MV-4-11 (cell line): ENCODE data around the gene HORMAD2.
"Not testable (repeated sequence)": the region's sequence is repeated elsewhere in the genome, so short reads cannot be mapped to it uniquely, and the experiment has no call there.

ENCODE experiments used
- DNase-seq: peaks from one replicate; lab custom pipeline; 2025; lab: John Stamatoyannopoulos, UW

Gene HORMAD2

DNA sequence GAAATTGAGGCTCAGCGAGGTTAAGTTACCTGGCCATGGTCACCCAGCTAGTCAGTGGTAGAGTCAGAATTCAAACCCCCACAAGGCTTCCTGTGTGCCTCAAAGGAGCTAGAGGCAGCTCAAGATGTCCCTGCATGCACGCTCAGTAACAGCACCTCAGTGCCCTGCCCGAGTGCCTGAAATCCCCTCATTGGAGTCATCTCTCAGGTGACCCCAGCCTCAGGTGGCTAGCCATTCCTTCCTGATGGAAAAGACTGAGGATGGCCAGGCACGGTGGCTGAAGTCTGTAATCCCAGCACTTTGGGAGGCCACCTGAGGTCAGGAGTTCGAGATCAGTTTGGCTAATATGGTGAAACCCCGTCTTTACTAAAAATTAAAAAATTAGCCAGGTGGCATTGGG is 129.4 kb downstream of the HORMAD2 start:
- no peak for DNase-seq

DNA sequence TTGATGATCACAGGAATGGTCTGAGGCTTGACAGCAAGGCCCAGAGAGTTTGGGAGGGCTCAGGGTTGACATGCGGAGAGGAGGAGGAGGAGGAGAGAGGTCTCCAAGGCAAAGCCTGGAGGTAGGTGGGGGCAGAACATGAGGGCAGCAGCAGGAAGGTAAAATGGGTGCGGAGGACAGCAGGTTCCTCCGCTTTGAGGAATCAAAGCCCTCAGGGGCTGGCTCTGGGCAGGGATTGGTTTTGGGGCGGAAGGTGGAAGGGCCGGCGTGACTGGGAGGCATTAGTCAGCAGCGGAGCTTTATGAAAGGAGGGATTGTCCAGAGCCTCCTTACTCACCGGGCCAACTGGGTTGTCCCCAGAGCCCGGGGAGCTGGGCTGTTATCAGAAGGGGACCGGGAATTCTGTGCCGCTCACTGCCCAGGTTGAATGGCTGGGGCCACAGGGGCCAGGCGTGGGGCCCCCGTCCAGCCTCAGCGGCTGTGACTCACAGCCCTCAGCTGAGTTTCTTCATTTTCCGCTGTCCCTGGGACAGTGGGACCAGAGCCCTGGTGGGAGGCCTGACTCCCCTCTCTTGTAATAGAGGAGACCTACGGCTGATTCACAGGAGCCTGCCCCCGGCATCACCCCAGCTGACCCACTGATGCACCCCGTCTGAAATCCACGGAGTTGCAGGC is 130.1 kb downstream of the HORMAD2 start:
- DNase-seq = no peak

DNA sequence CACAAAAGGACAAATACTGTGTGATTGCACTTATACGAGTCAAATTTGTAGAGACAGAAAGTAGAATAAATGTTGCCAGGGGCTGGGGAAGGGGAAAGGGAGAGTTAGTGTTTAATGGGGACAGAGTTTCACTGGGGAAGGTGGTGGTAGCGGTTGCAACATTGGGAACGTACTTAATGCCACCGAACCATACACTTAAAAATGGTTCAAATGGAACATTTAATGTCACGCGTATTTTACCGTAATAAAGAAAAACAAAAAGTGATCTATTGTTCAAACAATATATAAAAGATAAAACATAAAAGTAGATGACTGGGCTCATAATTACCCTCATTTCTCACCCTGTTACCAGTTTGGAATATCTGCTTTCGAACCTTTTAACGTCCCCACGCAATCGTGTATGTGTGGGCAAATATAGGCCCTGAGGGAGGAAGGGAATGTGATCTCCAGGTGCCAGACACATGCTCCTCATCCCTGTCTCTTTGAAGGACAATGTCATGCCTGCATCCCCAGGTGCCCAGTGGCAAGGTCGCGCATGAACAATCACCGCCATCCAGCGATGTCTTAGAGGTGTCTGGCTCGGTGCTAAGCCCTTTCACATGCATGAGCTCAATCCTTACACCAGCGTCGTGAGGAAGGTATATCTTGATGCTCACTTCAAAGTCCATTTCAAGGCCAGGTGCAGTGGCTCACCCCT is 131.0 kb downstream of the HORMAD2 start:
- DNase-seq = no peak

DNA sequence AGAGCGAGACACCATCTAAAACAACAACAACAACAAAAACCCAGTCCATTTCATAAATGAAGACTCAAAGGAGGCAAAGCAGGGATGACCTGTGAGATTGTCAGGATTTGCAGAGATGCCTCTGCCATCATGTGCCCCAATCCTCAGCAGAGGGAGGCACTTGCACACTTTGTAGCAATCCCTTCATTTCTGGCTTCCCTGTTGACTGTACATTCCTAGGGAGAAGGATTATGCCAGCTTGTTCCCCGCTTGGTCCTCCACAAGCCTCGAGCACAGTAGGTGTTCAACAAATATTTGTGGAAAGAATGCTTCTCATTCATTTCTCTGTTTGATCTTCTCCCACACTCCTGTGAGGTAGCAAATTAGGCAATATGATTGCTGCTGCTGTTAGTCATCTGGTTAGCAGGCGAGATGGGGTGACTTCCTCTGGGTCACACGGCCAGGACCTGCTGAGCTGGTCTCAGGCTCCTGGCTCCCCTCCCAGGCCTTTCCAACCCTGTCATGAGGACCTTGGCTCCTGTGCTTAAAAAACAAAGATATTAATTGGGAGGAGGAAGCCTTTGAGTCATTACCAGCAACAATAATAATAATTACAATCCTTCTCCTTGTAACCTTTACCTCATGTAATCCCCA is 132.2 kb downstream of the HORMAD2 start:
- peak; percentile 85 for DNase-seq

DNA sequence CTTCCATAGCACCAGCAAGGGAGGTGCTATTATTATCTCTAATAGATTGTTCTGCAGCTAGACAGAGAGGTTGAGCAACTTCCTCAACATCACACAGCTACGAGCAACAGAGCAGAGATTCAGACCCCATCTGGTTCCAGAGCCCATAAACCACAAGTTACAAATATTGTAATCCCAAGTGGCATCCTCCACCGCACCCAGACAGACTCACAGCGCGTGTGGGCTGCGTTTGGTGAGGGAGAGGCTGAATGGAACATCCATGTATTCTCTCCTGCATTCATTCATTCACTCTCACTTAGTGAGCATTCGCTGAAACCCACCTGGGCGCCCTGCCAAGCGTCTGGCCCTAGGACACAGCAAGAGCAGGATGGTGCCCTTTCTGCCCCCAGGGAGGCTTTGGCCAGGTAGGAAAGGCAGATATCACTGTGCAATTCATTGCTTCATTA is 132.8 kb downstream of the HORMAD2 start:
- DNase-seq = peak; percentile 90

DNA sequence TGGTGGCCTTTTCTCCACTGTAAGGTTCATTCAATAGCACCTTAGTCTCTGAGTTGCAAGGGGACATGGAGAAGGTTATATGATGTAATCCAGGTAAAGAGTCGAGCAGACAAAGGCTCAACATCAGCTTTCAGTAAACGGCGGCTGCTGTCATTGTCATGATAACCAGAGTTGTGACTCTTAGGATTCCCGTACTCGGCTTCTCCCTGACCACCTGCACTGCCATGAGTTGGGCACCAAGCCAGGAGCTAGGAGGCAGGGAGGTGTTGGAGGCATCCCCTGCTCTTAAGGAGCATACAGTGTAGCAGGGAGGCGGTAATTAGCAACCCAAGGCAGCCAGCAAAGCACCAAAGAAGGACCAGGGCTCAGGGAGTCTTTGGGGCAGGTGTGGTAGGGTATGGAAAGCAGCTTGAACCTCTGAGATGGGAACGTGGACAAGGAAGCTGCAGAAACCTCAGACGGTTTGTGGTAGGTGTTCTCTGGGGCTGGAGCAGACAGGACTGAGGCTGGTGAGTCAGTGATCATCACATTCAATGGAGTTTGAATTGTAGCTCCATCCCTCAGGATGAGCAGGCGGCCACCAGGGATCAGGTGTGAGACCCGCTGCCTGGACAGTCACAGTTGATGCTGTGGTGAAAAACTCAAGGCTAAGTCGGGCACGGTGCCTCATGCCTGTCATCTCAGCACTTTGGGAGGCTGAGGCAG is 134.6 kb downstream of the HORMAD2 start:
- no peak for DNase-seq

DNA sequence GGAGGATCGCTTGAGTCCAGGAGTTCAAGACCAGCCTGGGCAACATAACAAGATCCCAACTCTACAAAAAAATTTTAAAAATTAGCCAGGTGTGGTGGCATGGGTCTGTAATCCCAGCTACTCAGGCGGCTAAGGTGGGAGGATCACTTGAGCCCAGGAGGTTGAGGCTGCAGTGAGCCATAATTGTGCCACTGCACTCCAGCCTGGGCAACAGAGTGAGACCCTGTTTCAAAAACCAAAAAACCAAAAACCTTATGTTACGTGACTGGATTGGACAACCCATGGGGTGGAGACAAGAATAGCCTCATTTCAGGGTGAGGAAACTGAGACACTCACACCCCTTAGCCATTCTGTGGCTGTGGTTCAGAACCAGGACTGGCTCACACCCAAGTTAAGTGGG is 136.0 kb downstream of the HORMAD2 start:
- not testable (repeated sequence) for DNase-seq

DNA sequence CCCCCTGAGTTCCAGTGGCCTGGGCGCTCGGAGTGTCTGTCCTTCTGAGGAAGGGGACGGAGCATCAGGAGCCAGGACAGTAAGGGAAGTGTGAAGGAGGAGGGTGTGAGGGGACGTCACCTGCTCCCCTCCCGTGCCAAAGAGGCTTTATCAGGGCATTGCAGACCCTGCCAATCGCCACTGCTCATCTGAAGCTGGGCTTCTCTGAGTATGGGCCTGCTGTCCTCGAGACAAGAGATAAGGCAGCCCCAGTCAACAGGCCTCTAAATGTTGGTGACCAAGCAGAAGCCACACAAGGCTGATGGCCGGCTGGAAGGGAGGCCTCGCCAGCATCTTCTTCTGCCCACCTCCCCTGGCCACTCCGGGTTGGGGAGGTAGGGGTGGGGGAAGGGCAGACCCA is 136.4 kb downstream of the HORMAD2 start:
- DNase-seq = no peak

DNA sequence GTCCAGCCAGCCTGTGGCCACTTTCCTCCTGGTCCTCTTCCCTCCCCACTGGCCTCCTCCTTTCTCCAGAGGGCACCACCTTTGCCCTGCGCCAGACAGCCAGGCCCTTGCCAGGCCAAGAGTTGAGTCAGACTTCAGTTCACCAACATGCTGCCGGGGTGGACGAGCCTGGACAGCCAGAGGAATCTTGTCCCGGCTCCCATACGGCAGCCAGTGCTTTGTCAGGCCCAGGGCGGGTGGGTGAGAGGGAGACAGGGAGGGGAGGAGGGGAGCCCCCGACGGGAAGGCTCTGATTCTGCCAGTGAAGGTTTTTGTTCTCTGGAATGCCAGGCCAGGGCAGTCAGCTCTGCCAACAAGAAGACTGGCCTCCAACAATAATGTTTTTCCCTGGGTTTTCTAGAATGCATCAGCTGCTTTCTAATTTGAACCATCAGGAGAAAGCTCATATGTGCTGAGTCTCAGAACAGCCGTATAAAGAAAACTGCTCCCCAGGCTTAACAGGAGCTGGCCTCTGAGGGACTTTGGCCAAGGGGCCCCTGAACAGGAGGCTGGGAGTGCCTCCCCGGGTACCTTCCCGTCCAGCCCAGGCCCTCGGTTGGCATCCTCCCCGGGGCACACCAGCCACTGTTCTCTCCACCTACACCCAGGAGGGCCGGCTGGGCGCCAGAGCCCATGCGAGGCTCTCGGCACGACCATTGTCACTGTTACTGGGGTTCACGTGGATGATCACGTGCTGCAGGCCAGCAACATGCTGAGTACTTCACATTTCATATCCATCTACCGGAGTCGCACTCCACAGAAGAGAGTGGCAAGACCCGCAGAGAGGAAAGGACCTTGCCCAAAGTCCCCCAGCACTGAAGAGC is 137.7 kb downstream of the HORMAD2 start:
- DNase-seq = no peak

DNA sequence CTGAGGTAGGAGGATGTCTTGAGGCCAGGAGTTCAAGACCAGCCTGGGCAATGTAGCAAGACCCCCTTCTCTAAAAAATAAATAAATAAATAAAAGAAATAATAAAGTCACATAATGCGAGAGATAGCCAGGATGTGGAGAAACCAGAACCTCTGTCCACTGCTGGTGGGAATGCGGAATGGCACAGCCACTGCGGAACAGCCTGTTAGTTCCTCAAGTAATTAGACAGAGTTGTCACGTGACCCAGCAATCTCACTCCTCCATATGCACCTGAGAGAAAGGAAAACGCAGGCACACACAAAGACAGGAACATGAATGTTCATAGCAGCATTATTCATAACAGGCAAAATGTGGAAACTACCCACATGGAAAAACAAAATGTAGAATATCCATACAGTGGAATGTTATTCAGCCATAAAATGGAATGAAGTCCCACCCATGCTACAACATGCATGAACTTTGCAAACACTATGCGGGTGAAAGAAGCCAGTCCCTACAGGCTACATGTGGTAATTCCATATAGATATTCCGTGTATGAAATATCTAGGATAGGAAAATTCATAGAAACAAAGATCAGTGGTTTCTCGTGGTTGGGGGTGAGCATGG is 138.9 kb downstream of the HORMAD2 start:
- DNase-seq = no peak

DNA sequence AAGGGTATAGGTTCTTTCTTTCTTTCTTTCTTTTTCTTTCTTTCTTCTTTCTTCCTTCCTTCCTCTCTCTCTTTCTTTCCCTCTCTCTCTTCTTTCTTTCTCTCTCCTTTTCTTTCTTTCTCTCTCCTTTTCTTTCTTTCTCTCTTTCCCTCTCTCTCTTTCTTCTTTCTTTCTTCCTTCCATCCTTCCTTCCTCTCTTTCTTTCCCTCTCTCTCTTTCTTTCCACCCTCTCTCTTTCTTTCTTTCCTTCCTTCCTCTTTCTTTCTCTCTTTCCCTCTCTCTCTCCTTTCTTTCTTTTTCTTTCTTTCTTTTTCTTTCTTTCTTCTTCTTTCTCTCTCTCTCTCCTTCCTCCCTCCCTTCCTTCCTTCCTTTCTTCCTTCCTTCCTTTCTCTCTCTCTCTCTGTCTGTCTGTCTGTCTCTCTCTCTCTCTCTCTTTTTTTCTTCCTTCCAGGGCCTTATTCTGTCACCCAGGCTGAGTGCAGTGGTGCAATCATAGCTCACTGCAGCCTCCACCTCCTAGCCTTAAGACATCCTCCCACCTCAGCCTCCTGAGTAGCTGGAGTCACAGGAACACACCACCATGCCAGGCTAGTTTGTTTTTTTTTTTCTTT is 139.5 kb downstream of the HORMAD2 start:
- no peak for DNase-seq

DNA sequence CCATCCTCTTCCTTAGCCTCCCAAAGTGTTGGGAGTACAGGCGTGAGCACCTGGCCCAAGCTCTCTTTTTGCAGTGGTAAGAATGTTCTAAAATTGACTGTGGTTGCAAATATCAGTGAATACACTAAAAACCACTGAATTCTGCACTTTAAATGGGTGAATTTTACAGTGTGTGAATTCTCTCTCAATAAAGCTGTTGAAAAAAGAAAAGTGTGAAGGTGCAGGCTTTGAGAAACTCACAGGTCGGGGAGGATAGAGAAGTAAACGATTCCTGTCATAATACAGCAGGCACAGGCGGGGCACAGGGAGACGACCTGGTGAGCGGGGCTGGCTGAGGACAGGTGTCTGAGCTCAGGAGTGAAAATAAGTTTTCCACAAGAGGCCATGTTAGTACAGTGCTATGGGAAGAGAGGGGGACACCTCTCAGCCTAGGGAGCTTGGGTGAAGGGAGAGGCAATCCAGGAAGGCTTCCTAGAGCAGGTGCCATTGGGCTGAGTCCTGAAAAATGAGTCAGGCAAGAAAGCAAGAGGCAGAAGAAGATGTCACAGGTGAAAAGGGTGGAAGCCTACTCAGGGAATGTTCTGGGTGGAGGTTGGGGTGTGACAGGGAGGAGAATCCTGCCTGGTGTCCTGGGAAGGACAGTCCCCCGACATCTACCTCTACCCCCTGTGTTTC is 140.2 kb downstream of the HORMAD2 start:
- DNase-seq = no peak

DNA sequence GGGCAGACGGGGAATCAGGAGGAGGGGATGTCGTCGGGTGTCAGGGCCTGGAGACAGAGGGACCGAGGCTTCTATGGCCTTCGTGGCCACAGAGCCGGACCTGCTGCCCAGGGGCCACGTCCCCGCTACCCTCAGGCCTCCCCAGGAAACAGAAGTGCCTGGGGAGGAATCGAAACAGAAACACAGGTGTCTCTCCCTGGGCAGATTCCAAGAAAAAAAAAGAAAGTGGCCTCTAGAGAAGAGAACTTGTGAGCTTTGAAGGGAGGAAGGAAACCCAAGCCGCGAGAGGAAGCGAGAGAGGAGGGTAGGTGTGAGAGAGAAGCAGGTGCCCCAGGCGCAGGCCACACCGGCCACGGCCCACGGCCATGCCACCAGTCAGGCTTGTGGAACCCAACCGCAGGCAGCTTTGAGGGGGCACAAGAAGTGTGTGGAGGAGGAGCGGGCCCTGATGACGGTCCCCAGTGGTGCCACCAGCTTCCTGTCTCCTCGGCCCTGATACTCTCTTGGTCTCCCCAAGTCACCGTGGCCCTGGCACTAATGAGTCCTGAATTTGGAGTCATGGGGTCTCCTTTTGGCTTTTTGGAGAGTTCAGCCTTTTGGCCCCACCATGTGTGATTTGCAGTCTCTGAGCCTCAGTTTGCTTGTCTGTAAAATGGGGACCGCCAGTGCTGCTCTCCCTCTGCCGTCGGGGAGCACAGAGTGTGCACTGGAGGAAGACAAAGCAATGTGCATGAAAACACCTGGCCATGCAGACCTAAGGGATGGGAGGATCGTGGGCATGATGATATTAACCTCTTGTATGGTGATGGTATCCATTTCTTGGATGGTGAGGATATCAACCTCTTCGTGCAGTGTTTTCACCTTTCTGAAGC is 141.1 kb downstream of the HORMAD2 start:
- DNase-seq = peak; percentile 13

DNA sequence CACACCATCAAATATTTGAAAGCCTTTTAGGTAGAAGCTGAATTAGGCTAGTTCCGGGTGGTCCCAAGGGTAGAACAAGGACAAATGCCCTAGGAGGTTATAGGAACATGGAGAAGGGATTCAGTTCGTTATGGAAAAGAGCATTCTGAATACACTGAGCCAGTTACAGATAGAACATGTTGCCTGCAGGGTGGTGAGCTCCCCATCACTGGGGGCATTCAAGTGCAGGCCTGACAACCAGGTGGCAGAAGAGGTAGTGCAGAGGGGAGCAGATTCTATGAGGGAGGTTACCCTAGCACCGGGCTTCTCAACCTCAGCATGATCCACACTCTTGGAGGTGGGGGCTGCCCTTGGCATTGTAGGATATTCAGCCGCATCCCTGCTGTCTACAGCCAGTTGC is 142.1 kb downstream of the HORMAD2 start:
- no peak for DNase-seq

DNA sequence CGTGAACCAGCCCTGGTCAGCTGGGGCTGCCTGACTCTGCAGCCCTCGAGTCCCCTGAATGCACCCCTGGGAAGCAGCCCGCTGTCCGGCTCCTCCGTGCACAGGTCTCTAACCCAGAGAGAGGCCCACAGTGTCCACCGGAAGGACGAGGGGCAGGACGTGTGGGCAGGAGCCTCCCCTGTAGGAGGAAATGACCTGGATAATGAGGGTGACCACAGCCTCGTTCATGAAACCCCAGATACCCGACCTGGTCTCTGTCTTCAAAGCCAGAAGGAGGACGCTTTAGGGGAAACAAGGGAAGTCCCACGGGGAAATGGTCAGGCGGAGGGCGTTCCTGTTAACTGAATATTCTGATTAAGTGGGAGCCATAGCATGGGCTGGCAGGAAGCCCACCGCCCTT is 143.0 kb downstream of the HORMAD2 start:
- no peak for DNase-seq

DNA sequence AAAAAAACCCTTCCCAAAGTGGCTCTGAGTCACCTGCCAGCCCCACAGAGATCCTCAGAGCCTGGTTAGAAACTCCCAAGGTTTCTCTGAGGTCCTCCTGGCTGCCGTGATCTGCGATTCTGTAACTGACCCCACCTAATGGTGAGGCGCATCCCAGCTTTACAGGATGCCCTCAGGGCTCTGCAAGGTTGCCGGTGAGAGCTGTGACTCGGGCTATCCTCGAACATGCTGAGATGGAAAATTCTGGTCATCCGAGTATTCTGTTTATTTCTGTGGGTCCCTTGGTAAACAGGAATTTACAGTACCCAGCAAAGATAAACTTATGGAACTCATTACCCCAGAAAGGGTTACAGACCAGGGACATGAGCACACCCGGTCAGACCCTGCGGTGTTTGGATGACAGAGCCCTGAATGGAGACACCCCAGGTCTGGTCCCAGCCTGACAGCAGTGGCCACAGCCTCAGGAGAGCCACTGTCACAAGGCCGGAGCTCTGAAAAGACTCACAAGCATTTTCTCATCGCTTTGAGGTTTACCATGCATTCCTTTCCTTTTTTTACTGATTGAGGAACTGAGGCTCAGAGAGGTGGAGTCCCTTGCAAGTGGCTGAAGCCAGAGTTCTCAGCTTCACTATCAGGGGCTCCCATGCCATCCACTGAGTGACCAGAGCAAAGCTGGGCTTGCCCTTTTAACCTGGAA is 144.0 kb downstream of the HORMAD2 start:
- peak; percentile 70 for DNase-seq

DNA sequence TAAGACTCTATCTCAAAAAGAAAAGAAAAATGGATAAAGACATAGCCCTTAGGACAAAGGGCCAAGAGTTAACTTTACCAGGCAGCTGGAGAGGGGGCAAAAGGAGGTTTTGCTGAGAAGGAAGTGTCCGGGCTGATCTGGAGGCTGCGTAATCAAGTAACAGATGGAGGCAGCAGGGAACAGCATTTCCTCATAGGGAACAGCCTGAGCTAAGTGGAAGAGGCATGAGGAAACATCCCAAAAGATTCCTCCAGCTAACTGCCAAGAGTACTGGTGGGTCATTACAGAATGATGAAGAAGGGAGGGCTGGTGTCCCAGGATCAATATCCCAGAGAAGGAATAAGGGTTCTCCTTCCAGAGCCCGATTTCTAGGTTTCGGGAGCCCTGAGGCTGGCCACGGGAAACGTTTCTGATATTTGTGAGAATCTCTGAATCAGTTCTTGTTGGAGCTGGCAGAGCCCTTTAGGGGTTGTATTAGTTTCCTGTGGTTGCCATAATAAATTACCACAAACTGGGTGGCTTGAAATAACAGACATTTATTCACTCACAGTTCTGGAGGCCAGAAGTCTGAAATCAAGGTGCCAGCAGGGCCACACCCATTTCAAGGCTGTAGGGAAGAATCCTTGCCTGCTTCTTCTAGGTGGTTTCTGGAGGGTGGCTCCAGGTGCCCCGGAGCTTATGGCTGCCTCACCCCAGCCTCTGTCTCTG is 145.1 kb downstream of the HORMAD2 start:
- no peak for DNase-seq
